Hematopoietic multipotent progenitor cell treated with erythropoietin and hydrocortisone succinate and interleukin-3 and kit ligand, for 15 days (in vitro differentiated cells): ENCODE measurements around the gene AP1S3.

ENCODE experiments used
- DNase-seq: peaks from one replicate; pipeline ENCODE4 v3.0.0-alpha.2; 2015; ENCODE audit warnings: low spot score

Gene AP1S3

DNA sequence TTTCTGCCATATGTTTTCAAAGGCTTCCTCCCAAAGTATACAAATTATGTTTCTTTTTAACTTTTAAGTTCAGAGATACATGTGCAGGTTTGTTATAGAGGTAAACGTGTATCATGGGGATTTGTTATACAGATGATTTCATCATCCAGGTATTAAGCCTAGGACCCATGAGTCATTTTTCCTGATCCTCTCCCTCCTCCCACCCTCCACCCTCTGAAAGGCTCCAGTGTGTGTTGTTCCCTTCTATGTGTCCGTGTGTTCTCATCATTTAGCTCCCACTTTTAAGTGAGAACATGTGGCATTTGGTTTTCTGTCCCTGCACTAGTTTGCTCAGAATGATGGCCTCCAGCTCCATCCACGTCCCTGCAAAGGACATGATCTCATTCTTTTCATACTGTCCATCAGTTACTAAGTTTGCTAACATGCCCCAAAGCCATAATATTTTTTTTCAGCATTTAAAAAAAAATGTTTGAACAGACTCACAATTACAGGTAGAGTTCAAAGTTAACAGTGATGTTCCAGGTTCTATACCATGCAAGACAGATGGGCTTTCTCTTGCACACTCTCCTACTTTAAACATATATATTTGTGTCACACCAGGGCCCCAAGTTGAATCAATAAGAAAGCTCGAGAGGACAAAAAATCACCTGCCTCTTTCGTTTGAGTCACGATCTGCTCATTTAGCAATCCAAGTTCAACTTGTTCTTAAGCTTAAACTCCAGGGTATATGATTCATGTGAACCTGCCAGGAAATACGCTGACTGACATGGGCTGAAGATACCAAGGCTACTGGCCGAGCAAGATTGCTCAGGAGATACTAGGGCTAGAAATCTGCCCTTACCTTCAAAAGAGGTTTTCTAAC is 77.6 kb downstream of the AP1S3 start:
- no peak for DNase-seq

DNA sequence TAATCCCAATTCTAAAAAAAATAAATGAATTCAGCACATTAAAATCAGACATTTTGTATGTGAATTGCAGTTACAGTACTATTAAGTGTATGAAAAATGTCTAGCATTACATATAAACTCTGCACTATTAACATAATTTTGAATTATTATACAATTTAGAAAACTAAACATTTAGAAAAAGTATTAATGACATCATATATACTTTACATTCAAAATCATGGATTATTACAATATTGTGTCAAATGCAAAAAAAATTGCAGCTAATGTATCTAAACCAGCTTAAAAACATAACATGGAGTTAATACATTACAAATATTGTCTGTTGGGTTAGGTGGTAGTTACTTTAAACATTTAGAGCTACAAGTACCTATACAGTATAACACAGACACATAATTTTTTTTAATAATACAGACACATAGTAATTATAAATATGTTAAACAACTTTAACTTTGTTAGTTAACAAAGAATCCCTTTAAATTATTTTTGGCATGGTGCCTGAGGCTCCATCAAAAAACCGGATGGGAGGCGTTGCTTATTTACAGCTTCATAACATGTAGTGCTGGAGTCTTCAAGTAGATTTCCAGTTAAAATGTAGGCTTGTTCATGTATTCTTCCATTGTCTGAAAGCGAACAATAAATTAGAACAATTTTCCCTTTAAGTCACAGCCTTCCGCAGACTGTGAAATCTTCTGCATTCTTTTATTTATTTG is 79.1 kb downstream of the AP1S3 start:
- DNase-seq = no peak

DNA sequence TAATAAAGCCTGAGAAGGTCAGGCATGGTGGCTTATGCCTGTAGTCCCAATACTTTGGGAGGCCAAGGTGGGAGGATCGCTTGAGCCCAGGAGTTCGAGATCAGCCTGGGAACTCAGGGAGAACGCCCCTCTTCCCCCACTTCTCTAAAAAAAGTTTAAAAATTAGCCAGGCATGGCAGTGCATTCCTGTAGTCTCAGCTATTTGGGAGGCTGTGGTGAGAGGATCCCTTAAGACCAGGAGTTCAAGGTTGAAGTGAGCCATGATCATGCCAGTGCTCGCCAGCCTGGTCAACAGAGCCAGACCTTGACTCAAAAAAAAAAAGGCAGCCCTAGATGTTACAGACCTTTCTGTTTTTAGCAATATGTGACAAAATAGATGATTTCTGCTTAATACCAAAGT is 83.4 kb downstream of the AP1S3 start:
- DNase-seq = no peak

DNA sequence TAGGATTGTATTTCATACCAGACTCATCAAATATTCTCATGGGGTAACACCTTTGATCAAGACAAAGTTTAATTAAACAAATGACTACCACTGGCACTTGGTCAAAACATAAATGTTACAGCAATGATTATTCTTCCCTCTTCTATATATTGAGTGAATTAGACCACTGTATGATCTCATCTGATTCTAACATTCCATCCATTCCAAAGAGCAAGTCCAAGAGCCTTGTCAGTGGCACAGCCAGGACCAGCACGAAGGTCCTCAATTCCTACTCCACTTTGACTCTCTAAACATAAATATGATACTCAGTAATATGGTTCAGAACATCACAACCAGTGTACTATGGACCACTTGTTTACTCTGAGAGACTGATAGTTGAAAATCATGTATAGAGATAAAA is 86.4 kb downstream of the AP1S3 start:
- DNase-seq = no peak

DNA sequence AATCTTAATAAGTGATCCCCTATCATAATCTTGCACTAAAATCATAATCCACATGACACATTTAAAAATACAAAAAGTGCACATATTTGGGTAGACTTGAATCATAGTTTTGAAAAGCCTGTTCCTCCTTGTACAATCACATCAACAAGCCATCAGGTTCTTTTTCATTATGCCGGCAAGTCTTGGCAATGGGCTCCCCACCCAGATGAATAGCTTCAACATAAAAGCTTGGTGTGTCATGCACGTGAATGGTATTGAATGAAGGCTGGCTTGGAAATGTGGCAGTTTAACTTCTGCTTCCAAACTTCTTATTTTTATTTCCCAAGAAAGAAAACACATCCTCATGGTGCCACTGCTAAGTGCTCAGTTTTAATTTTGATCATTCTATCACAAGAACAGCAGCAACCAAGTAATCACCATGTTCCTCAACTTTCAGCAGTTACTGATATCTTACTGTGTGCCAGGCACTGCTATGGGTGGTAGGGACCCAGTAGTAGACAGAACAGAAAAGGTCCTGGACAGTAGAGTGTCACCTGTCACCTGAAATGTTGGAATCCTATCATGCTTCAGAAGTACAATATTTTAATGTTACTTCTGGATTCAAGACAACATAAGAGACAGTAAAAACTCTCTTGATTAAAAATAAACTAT is 89.9 kb downstream of the AP1S3 start:
- DNase-seq = no peak

DNA sequence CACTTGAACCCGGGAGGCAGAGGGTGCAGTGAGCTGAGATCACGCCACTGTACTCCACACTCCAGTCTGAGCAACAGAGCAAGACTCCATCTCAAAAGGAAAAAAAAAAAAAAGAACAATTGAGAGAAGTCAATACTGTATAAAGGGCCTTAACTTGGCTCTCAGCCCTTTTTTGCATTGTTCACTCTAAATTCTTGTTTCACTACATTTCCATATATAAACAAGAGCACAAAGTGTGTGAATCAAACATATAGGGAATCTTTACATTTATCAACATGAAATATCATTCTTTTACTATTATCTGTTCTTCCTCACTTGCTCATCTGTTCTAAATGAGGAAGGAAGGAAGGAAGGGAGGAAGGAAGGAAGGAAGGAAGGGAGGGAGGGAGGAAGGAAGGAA is 90.8 kb downstream of the AP1S3 start:
- DNase-seq = no peak

DNA sequence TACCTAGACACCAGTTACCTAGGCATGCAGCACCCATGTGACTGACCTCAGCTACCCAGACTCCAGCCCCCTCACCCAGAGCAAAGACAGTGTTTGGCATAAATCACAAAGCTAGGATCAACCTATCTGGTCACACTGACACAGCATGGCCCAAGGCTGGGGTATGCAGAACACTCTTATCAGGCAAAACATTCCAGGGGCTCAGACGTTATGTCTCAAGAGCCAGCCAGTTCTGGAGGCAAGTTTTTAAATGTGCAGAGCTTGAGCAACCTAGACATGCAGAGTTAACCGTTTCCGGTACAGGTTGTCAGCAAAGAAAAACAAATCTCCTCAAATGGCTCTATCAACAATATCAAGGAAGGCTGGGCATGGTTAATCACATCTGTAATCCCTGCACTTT is 92.8 kb downstream of the AP1S3 start:
- no peak for DNase-seq

DNA sequence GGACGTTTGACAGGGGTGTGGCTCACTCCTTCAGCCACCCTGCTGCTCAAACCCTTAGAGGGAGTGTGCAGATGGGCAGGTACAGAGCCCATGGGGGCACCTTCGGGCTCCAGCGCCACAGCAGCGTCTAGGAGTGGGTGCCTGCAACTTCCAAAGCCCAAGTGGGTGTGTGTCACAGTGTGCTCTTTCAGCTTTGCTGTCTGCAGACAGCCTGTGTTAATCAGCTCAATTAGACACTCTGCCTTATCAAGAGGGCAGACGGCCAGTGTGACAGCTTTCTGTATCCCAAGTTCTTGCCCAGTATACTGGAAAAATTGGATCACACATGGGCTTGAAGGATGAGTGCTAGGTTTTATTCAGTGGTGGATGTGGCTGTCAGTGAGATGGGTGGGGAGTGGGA is 96.7 kb downstream of the AP1S3 start:
- DNase-seq = no peak

DNA sequence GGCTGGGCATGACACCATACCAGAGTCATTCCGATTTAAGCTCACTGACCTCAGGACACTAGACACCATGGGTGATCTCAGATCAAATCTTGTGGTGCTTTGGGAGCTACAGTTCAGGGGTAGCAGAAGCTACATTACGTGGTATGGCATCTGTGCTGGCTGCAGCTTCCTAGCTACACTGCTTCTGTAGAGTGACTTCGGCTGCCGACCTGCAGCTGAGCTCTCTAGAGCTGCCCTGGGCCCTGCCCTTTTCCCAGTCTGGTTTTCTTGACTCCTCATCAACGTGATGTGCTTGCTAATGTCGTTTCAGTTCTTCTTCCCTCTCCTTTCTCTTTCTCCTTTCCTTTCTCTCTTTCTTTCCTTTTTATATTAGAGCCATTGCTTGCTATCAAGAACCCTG is 100.2 kb downstream of the AP1S3 start:
- DNase-seq = no peak

DNA sequence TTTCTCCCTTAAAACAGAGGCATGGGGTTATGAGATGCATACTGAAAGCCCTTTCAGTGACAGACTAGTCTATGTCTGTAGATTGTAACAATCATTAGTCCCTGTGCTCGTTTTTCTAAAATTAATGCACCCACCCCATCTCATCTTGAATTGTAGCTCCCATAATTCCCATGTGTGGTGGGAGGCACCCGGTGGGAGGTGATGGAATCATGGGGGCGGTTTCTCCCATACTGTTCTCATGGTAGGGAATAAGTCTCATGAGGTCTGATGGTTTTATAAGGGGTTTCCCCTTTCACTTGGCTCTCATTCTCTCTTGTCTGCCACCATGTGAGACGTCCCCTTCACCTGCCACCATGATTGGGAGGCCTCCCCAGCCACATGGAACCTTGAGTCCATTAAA is 100.9 kb downstream of the AP1S3 start:
- DNase-seq = no peak

DNA sequence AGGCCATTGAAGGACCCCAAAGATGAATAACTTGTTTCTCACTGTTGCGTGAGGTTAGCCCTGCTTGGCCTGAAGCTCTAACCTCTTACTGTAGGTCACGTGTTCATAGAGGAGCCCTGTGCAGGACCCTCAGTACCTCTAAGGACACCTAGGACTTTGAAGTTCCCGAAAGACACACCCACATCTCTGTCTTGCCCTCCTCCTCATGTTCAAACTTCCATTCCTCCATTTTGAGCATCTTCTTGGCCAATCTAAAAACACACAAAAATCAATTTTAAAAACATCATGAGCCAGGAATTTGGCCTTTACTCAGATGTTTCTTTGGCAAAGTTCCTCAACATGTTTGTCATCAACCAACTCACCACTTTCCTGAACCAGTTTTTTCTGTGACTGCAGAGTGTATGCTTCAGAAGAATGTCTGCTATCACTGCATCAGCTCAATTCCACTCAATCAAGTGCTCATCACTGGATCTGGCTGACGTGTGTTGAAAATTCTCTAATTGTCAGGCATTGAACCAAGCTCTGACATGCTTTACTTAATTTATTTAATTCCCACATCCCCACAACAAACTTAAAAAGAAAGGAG is 101.6 kb downstream of the AP1S3 start:
- DNase-seq = no peak

DNA sequence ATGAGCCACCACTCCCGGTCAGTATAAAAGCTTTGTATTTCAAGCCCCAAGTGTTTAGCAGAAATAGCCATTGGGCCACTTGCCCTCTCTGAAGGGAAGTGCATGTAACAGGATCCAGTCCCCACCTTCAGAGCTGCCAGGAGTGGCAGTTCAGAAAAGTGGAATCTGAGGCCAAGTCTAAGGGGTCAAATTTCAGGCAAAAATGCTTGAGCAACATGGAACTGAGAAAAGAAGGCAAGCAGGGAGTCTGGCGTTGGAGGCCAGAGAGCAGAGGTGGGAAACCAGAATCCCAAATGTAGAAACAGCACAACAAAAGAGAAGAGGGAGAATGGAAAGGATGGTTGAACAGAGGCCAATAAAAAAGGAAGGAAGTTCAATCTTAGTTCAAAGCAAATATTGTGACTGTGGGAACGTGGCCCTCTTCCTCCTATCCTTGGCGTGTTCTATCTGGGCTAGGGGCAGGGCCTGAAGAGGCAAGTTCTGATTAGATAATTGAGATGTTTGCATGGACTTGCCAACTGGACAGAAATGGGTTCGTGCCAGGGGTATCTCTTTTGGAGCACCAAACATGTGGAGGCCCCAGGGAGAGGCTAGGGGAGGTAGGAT is 102.2 kb downstream of the AP1S3 start:
- no peak for DNase-seq

DNA sequence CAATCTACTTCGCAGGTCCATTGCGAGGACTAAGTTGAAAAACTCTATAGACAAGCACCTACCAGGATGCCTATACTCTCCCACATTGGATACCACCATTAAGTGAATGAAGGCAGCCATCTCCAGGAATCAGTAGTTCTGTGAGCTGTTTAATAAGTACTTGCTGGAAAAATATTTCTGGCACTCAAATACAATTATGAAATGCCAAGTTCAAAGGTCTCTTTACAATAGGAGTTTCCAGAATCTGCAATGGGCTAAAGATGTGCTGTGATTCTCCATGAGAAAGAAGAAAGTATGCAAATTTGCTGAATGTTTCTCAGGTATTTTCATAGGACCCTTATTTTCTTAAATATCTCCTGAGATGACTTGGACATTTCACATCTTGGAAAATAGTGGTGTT is 103.0 kb downstream of the AP1S3 start:
- DNase-seq = no peak

DNA sequence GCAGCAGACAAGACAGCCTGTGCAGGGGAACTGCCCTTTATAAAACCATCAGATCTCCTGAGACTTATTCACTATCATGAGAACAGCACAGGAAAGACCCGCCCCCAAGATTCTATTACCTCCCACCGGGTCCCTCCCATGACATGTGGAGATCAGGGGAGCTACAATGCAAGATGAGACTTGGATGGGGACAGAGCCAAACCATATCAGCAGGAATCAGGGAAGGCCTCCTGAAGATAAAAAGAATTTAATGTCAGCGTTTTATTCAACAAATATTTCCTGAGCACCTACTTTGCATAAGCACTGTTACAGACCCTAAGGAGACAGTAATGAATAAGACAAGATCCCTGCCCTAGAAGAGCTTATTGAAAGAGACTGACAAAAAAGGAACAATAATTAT is 105.0 kb downstream of the AP1S3 start:
- DNase-seq = no peak

DNA sequence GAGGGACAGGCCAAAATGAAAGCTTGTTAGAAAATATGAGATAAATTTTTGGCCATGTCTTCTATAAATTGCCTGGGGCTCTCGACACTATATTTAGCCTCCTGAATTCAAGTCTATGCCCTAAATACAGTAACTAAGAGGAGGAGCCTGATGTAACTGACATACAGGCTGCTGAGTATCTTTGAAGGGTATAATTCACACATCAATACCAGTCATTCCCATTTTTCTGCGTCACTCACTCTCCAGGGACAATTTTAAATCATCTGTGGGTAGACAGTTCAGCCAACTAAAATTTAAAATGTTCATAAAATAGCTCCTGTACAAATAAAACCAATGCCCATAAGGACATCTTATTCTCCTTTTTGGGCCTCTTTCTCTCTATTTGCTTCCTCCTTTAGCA is 105.9 kb downstream of the AP1S3 start:
- DNase-seq = no peak

DNA sequence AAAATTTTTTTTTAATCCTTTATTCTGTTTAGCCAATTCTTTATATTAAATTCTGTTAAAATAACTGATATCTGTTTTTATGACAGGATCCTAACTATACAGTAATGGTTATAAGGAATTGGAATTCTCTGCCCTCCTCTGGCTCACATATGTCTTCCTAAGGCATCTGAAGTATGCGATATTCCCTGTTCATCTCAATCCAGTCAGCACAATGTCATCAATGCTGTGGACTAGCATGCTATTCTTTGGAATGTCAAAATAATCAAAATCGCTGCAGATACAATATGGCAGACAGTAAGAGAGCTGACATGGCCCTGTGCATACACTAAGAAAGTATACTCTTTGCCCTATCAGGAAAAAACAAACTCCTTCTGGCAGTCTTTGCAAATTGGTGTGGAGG is 107.6 kb downstream of the AP1S3 start:
- no peak for DNase-seq

DNA sequence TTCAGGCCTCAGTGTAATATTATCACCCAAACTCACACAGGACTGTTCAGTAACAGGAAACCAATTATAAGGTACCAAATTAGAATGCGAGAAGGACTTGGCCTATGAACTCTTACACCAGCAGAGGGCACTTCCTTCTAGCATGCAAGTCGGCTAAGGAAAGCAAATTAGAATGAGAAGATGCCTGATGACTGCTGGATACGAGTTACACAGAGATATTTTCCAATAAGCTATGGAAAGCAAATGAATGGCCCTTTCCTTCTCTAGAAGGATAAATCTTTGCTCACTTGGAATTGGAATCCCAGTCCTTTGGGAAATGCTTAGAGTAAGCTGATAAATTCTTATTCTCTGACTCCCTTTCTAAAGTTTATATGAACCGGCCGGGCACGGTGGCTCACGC is 109.8 kb downstream of the AP1S3 start:
- no peak for DNase-seq

DNA sequence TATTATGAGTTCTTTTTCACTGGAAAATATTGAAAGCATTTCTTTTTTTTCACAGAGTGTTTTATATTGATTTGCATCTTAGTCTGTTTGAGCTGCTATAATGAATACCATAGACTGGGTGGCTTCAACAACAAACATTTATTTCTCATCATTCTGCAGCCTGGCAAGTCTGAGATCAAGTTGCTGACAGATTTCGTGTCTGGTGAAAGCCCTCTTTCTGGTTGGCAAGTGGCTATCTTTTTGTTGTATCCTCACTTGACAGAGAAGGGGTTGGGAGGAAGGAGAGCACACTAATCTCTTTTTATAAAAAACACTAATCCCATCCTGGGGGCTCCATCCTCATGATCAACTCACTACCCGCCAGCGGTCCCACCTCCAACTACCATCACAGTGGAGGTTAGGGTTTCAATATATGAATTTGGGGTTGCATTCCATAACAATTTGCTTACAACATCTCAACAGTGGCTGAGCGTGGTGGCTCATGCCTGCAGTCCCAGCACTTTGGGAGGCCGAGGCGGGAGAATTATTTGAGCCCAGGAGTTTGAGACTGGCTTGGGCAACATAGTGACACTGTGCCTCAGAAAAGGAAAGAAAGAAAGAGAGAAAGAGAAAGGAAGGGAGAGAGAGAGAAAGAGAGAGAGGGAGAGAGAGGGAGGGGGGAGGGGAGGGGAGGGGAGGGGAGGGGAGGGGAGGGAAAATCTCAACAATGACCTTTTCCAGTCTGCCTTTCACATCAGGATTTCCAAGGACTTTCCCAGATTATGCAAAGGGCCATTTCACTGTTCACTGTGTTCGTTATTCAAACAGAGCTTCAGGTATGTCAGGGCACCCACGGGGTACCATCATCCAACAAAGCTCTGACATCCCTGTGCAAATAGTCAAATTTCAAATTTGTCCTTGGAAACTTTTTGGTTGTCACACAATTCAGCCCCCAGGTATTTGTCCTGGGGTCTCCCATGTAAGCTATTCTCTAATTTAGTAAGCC is 111.1 kb downstream of the AP1S3 start:
- no peak for DNase-seq

DNA sequence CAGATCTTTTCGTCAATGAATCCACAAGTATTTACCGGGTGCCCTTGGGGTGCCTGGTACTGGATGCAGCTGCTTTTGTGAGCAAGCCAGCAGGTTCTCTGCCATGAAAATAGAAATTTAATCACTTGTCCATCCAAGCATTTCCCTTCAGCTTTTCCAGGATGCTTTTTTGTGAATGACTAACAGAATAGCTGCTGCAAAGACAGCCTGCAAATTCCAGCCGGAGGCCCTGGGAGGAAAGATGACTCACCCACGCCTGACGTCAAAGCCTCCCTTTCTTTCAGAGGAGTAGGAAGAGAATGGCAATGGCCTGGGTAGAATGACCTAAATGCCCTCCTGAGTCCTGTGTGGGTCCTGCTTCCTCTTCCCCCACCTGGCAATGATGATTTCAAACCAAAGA is 111.9 kb downstream of the AP1S3 start:
- no peak for DNase-seq

DNA sequence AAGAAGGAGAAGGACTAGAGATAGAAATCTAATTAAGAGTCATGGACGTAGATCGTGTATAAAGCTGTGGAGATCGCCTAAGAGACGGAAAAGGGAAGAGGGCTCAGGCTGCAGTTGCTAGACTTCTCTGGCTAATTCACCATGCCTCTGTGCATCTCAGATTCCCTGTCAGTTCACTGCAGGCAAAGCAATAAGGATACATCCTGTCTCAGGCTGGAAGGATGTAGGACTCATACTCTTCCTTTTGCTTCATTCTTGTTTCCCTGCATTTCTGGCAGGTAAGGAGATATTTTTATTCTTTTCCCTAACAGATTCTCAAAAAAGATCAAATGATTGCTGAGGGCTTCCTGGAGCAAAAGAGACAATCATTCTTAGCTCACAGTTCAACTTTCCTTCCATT is 112.5 kb downstream of the AP1S3 start:
- DNase-seq = no peak

DNA sequence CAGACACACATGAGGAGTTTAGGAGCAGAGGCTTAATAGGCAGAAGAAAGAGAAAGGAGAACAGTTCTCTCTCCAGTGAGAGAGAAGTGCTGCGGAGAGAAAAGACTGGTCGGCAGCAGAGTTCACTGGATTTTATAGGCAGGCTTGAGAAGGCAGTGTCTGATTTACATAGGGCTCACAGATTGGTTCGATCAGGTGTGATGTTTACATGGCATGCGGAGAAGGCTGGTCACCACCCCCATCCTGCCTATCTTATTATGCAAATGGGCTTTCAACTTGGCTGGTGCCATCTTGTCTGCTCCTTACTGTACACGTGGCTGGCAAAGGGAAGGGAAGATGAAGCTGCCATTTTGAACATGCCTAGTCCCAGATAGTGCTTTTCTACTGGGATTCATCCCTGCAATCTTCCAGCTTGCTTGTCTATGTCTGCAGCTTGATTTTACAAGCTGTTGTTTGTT is 113.4 kb downstream of the AP1S3 start:
- DNase-seq = no peak
